MM.1S (cell line): ENCODE measurements around the gene ZSCAN30.

Experiments used
- EZH2 ChIP-seq: fragments of 300-600 bp; sonication (generic); optimal IDR thresholded peaks from 2 replicates; pipeline ENCODE3; 2017; ENCODE audit warnings: low read depth, mild to moderate bottlenecking, antibody characterized with exemption, low read length, mixed read lengths
- EZH2phosphoT487 ChIP-seq: fragments of 300-600 bp; sonication (generic); IDR thresholded peaks from 2 replicates; pipeline ENCODE4 v1.6.1; 2018; ENCODE audit warnings: antibody characterized with exemption, low read length
- TF ChIP-seq, protein P1 (sequence below): fragments of 300-600 bp; sonication (generic); IDR thresholded peaks from 2 replicates; pipeline ENCODE4 v1.5.1; 2016; ENCODE audit warnings: antibody characterized with exemption, low read length, mixed read lengths

DNA sequence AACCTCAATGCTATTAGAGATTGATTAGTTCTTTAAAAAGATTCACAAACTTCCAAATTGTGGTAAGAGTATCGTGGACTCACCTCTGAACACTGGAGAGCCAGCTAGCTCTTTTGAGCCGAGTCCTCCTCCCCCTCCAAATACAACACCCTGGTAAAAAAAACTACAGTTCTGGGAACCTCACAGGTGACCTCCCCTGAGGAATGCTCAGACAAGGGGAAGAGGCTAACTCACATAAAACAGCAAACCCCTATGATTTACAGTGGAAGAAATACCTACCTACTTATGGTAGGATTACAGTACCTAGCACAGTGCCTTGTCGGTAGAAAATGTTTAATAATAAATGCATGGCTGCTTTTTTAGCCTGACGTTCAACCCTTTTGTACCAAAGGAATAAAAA, 45.8 kb upstream of the ZSCAN30 start:
- TF ChIP-seq, protein P1, sequence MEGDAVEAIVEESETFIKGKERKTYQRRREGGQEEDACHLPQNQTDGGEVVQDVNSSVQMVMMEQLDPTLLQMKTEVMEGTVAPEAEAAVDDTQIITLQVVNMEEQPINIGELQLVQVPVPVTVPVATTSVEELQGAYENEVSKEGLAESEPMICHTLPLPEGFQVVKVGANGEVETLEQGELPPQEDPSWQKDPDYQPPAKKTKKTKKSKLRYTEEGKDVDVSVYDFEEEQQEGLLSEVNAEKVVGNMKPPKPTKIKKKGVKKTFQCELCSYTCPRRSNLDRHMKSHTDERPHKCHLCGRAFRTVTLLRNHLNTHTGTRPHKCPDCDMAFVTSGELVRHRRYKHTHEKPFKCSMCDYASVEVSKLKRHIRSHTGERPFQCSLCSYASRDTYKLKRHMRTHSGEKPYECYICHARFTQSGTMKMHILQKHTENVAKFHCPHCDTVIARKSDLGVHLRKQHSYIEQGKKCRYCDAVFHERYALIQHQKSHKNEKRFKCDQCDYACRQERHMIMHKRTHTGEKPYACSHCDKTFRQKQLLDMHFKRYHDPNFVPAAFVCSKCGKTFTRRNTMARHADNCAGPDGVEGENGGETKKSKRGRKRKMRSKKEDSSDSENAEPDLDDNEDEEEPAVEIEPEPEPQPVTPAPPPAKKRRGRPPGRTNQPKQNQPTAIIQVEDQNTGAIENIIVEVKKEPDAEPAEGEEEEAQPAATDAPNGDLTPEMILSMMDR, result no peak
- TF ChIP-seq EZH2 (no peak), EZH2phosphoT487 (no peak)
